Measurements from ENCODE around the gene EMSY. TPM values are rescaled to one million over a fixed set of nuclear protein-coding genes. Genes with fewer than 3 reads are reported as not detected.

EMSY gene
- total RNA-seq, 4 donors from 2014 or later = 29.9 to 36.7 (median 35.3) TPM

DNA sequence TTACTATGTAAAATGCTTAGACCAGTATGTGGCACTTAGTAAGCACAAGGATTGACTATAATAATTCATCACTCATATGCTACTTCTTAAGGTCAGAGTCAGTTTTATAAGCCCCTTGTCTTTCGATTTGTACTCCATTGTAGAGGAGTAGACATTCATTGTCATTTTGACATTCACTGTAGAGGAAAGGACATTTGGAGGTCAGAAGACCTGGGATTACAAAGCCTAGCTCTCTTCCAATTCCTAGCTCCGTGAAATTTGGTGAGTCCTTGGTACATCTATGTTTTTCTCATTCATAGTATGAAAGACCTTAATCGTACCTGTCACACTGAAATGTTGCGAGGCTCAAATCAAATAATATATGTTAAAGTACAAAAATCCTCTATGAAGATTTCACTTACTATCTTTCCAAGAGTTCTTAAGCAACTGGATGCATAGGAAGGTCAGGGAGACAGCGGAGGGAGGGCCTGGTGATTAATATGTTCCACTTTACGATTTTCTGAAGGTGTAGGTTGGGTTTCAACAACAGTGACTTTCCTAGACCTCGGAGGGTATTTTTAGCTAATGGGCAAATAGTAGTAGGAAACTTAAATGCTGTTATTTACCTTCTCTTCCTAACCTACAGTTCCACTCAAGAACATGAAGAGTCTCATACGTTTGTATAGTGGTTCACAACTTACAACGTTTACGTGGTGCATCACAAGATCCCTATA, 1.4 kb upstream of the EMSY start:
- TF ChIP-seq CTCF (IDR thresholded peaks at IDR 0.05; ENCODE audit: low read depth) = no peak

- no peak for TF ChIP-seq CTCF (IDR thresholded peaks at IDR 0.05; ENCODE audit: low read depth)
Measured at GRCh38 chr11:76444065-76444383, 794 bp upstream of the EMSY start.

- no peak for TF ChIP-seq CTCF (IDR thresholded peaks at IDR 0.05; ENCODE audit: low read depth)
Measured at GRCh38 chr11:76445121-76446084, 585 bp downstream of the EMSY start.

- TF ChIP-seq CTCF (IDR thresholded peaks at IDR 0.05; ENCODE audit: low read depth) = no peak
Measured at GRCh38 chr11:76448506-76448905, 3.7 kb downstream of the EMSY start.

DNA sequence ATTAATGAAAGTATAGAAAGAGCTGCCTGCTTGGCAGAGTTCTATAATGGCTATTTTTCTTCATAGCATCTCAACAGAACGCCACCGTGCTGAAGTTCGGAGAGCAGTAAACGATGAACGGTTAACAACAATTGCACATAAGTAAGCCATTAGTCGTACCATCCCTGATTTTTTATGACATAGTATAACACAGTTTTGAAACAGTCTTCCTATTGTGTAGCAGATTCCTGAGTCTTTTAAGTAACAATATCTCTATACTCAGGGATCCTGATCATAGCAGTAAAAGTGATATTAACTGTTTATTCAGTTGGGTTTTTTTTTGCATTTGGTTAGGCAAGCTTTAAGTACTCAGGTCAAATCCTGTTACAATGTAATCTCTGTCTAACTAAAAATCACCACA, 8.4 kb downstream of the EMSY start:
- no peak for TF ChIP-seq CTCF (IDR thresholded peaks at IDR 0.05; ENCODE audit: low read depth)

- no peak for TF ChIP-seq CTCF (IDR thresholded peaks at IDR 0.05; ENCODE audit: low read depth)
Measured at GRCh38 chr11:76455331-76455730, 10.5 kb downstream of the EMSY start.

DNA sequence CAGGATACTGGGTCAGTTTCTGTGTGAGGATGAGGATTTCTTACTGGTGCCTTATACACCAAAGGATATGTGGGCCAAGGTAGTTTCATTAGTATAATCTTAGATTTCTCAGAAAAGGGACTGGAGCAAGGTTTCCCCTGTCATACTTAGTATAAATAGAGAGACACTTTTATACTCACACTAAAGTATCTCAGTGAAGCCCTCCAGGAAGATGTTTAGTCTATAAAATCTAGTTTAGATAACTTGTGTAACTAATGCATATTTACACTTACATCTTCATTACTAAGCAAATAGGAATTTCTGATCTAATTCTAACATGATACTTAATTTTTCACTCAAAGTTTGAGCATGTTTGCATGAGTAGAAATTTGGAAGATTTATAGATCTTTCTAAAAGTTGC, 11.1 kb downstream of the EMSY start:
- TF ChIP-seq CTCF (IDR thresholded peaks at IDR 0.05; ENCODE audit: low read depth) = no peak

Measured in subcutaneous adipose tissue (tissue), 4 donors.